Glomerular visceral epithelial cell (primary cell): ENCODE measurements around the gene CDC42BPA.

ENCODE experiments used
- DNase-seq: peaks from one replicate; pipeline ENCODE4 v3.0.0-alpha.2; 2016; ENCODE audit errors: extremely low spot score

Gene CDC42BPA

DNA sequence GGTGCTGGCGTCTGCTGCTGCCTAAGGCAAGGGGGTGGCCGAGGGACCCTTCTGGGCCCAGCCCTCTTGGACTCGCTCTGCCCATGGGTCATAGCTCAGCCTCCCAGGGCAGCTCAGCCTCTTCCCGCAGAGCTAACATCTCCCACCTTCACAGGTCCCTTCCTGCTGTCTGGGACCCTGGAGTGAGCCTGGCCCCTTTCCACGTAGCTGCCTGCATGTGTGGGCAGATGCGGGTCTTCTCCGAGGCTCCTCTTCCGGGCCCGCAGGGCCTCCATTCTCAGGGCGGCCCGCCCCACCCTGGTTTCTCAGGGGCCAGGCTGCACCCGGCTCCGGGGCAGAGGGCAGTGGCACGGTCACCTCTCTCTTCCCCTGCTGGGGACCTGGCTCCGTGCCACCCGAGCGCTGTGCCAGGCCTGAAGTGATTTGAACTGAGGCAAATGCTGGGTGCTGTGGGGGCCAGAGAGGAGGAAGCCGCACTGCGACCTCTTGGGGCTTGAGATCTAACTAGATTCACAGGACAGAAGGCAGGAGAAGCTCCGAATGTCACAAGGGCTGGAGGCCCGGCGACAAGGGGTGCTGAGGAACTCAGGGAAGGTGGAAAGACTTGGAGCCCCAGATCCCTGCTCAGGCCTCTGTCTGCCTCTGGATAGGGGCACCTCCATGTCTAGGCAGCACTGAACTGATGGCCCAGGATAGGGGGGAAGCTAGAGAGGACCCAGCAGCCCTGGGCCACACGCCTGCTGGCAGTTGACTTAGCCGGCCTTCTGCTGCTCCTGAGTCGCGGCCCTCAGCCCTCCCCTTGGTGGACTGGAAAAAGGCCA, 337.5 kb downstream of the CDC42BPA start:
- no peak for DNase-seq

GRCh38 chr1:226980122-226980560, 338.2 kb downstream of the CDC42BPA start:
- DNase-seq: no peak

GRCh38 chr1:226979517-226980121, 338.7 kb downstream of the CDC42BPA start:
- no peak for DNase-seq

DNA sequence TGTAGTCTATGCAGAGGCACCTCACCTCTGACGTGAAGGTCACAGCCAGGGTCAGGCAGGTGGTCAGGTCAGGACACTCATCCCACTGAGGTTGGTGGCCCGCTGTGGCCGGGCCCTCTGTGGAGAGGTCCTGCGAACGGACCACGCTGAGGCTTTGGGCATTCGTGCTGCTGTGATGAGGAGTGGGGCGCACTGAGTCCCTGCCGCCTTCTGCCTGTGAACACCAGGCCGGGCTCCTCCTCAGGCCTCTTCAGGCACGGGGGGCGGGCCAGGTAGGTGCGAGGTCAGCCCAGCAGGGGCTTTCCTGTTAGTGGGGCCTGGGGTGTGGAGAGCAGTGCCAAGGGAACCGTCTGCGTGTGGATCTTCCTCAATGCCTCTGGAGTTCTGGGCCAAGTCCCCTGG, 339.2 kb downstream of the CDC42BPA start:
- no peak for DNase-seq

DNA sequence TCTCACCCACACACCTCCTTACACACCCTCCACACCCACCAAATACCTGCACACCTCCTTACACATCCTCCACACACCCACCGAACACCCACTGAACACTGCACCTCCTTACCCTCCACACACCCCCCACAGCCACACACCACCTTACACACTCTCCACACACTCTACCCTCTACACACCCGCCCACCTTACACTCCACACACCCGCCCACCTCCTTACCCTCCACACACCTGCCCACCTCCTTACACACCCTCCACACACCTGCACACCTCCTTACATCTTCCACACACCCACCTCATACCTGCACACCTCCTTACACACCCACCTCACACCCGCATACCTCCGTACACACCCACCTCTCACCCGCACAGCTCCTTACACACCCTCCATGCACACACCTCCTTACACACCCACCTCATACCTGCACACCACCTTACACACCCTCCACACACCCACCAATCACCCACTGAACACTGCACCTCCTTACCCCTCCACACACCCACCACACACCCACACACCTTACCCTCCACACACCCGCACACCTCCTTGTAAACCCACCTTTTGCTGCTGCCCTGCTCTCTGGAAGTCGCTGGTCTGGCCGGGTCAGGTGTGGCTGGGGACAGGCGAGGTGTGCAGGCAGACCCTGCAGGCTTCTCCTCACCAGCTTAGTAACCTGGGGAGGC, 339.7 kb downstream of the CDC42BPA start:
- no peak for DNase-seq

DNA sequence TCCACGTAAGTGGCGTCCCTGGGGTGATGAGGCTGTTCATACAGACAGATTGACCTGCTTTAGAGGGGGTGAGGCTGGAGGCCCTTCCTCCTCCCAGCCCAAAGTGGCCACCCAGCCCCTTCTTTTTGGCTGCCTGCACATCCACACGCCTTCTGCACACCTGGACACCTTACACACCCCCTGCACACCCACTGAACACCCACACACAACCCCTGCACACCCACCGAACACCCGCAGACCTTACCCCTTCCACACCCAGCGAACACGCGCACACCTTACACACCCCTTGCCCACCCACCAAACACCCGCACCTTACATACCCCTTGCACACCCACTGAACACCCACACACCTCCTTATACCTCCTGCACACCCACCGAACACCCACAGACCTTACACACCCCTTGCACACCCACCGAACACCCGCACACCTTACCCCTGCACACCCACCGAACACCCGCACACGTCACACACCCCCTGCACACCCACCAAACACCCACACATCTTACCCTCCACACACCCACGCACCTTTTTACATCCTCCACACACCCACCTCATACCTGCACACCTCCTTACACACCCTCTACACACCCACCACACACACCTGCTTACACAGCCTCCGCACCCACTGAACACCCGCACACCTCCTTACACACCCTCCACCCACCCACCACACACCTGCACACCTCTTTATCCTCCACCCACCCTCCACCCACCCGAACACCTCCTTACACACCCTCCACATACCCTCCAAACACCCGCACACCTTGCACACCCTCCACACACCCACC, 340.5 kb downstream of the CDC42BPA start:
- DNase-seq: no peak

GRCh38 chr1:226976978-226977642, 341.2 kb downstream of the CDC42BPA start:
- no peak for DNase-seq

DNA sequence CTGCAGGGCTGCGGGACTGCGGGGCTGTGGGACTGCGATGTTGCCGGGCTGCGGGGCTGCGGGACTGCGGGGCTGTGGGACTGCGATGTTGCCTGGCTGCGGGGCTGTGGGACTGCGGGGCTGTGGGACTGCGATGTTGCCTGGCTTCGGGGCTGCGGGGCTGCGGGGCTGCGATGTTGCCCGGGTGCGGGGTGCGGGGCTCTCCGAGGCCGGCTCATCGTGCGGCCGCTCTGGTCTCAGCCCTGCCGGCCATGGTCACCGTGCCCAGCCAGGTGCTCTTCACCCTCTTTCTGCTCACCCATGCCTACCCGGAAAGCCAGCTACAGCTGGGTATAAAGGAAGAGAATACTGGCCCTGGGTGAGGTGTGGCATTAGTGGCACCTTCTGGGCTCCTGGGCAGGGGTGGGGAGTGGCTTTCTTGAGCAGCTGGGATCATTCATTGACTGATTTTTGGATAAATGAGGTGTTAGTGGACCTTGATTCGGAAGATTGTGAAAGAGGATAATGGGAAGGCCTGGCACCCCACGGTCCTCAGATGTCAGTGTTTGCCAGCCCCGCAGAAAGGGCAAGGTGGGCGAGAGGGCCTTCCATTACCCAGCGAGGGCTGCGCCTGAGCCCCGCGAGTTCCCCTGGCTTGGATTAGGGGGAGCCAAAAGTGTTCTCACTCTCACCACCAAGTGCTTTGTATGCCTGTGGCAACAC, 341.9 kb downstream of the CDC42BPA start:
- no peak for DNase-seq

- DNase-seq: no peak
Observed at GRCh38 chr1:226975259-226976250, 342.7 kb downstream of the CDC42BPA start.

DNA sequence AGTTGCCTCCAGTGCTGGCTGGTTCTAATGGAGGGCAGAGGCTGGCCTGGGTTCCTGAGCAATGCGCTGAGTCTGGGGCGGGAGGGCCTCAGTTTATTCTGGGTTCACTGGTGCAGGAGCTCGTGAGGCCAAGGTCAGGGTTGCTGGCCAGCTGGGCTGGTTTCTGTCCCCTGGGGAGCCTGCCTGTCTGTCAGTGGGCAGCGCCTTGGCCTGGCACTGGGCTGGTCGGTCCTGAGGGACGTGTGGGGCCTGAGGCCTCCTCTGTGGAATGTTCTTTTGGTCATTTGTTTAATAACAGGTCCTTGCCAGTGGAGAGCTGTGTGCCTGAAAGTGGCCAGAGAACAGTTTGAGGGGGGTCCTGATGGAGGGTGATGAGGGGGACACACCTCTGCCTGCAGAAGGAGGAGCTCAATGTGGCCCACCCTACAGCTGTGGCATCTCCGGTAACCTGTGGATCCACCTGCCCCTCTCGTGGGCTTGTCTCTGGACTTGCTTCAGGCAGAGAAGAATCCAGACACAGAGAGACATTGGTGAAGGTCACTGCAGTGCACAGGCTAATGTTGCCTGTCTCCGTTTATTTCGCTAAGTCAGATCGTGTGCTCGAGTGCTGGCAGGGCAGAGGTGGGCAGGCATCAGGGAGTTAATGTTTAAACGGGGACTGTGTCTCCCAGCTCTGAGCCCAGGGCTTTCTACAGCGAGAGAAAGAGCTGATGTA, 343.6 kb downstream of the CDC42BPA start:
- DNase-seq: peak; percentile 14

GRCh38 chr1:226973898-226974543, 344.3 kb downstream of the CDC42BPA start:
- DNase-seq: no peak

- DNase-seq: no peak
Observed at GRCh38 chr1:226973371-226973897, 344.9 kb downstream of the CDC42BPA start.

- no peak for DNase-seq
Observed at GRCh38 chr1:226972931-226973330, 345.4 kb downstream of the CDC42BPA start.

GRCh38 chr1:226971765-226972164, 346.5 kb downstream of the CDC42BPA start:
- no peak for DNase-seq

DNA sequence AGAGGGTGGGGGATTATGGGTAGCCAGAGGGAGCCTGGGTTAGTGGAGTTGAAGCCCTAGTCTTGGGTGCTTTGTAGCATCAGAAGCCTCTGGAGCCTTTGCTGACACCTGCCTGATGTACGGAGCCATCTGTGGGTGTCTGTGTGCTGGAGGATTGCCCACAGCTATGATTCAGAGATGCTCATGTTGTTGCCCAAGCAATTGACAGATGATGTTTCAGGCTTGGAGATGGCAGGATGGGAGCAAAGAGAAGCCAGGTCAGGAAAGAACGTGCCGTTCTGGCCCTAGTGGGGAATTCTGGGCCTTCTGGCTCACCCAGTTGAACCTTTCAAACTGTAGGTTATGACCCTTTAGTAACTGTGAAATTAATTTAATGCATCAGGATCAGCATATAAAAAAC, 350.6 kb downstream of the CDC42BPA start:
- DNase-seq: no peak

- DNase-seq: no peak
Observed at GRCh38 chr1:226966683-226967082, 351.6 kb downstream of the CDC42BPA start.

DNA sequence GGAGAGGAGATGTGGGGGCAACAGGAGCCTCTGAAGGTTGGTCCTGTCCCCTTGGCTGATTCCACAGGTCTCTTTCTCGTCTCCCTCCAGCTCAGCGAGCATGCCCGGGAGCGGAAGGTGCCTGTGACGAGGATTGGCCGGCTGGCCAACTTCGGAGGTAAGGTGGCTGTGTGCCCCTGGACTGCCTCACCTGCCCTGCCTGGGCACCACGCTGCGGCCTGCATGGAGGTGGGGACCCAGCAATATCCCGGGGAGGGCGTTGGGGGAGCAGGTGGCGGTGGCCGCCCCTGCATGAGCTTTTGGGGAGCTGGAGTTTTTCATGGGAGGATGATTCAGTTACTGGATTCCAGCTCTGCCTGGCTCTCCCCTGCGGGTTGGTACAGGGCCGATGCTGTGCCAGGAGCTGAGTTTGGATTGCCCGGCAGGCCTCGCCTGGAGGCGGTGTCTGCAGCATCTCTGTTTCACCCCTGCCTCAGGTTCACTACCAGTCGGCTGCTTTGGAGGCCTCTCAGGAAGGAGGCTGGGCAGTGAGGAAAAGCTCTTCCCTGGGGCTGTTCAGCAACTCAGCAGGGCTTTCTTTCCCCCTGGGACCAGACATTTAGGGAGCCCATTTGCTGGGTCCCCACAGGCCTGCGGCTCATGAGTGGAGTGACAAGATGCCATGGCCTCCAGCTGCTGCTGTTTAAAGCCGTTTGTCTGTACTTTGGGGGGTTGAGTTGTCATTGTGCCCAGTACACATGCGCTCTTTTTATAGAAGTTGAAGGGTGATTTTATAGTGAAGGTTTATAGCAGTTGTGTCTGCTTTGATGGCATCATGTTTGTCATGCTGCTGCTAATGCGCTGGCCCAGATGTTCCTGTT, 352.5 kb downstream of the CDC42BPA start:
- DNase-seq: no peak
